GM12878 (cell line): ENCODE data around the gene NCOA4.

ENCODE experiments used
- CREM ChIP-seq: IDR thresholded peaks from 2 replicates; pipeline ENCODE4 v1.6.1; 2014; ENCODE audit warnings: antibody characterized with exemption, low read depth
- CTCF ChIP-seq, 3 experiments: IDR thresholded peaks in 2 of 3; conservative IDR thresholded peaks in 1 of 3; 2 replicates each; pipeline ENCODE4 v1.5.1; 2011; ENCODE audit warnings: low read depth in 3 of 3, low read length in 3 of 3, mild to moderate bottlenecking in 3 of 3, control low read depth in 2 of 3, moderate library complexity in 2 of 3, inconsistent platforms in 1 of 3, mixed read lengths in 1 of 3; ENCODE audit not compliant: control insufficient read depth in 2 of 3, insufficient read depth in 1 of 3; ENCODE audit errors: extremely low read depth in 1 of 3
- EP300 ChIP-seq, 2 experiments: fragments of 150-350 bp in 1 of 2; IDR thresholded peaks; 2 replicates each; pipeline ENCODE4 v1.6.1; 2011 to 2012; ENCODE audit warnings: low read depth in 2 of 2, low read length in 2 of 2, borderline replicate concordance in 1 of 2, improper control_type of control experiment in 1 of 2, inconsistent platforms in 1 of 2; ENCODE audit not compliant: control insufficient read depth in 1 of 2
- EZH2 ChIP-seq: IDR thresholded peaks from 2 replicates; pipeline ENCODE4 v1.6.1; 2012; ENCODE audit warnings: low read depth, mild to moderate bottlenecking, control low read depth, inconsistent platforms, low read length, borderline replicate concordance; ENCODE audit not compliant: control insufficient read depth
- HDGF ChIP-seq: fragments of 450-650 bp; IDR thresholded peaks from 2 replicates; pipeline ENCODE4 v1.6.1; 2016; ENCODE audit warnings: antibody characterized with exemption
- IKZF1 ChIP-seq: fragments of 450-650 bp; conservative IDR thresholded peaks from 2 replicates; pipeline ENCODE4 v1.6.1; 2017; ENCODE audit warnings: antibody characterized with exemption, mild to moderate bottlenecking
- MAX ChIP-seq: IDR thresholded peaks from 2 replicates; pipeline ENCODE4 v1.6.1; 2012; ENCODE audit warnings: low read depth, low read length, improper control_type of control experiment
- MTA3 ChIP-seq: IDR thresholded peaks from 2 replicates; pipeline ENCODE4 v1.6.1; 2012; ENCODE audit warnings: low read length, inconsistent platforms, borderline replicate concordance
- POLR2A ChIP-seq: IDR thresholded peaks from 2 replicates; pipeline ENCODE4 v1.6.1; 2011; ENCODE audit warnings: low read depth, mild to moderate bottlenecking, low read length
- POLR2AphosphoS5 ChIP-seq: IDR thresholded peaks from 2 replicates; pipeline ENCODE4 v1.6.1; 2011; ENCODE audit warnings: mild to moderate bottlenecking, low read length, inconsistent platforms
- SPI1 ChIP-seq: IDR thresholded peaks from 2 replicates; pipeline ENCODE4 v1.6.1; 2011; ENCODE audit warnings: low read depth, mild to moderate bottlenecking, low read length, moderate library complexity, borderline replicate concordance; ENCODE audit not compliant: insufficient read depth
- TBL1XR1 ChIP-seq: IDR thresholded peaks from 2 replicates; pipeline ENCODE4 v1.6.1; 2012; ENCODE audit warnings: low read depth, low read length, improper control_type of control experiment

- TF ChIP-seq POLR2A: no peak
- no peak for TF ChIP-seq MAX
- TF ChIP-seq CTCF (IDR thresholded peaks at IDR 0.05 in 2 of 3, conservative IDR thresholded peaks at IDR 0.05 in 1 of 3; ENCODE audit: control insufficient read depth in 2 of 3, extremely low read depth in 1 of 3, insufficient read depth in 1 of 3, low read depth in 3 of 3, low read length in 3 of 3): no peak
- TF ChIP-seq EP300 (IDR thresholded peaks at IDR 0.05; ENCODE audit: borderline replicate concordance in 1 of 2, control insufficient read depth in 1 of 2, low read depth in 2 of 2, low read length in 2 of 2): no peak
- TF ChIP-seq TBL1XR1: no peak
- TF ChIP-seq CREM: no peak
- no peak for TF ChIP-seq IKZF1
- no peak for TF ChIP-seq HDGF
- no peak for TF ChIP-seq POLR2AphosphoS5
- TF ChIP-seq SPI1: no peak
- no peak for TF ChIP-seq MTA3
- TF ChIP-seq EZH2: no peak
Measured at GRCh38 chr10:46014206-46014605, 16.2 kb downstream of the NCOA4 start.
